SK-N-SH (cell line): ENCODE results near the gene PIEZO2. TPM values are rescaled to one million over a fixed set of nuclear protein-coding genes. Genes with fewer than 3 reads are reported as not detected.

Source experiments
- CTCF ChIA-PET: fragments of 300-600, 350-600 bp; formaldehyde crosslinking; extraction: SDS; loops from one replicate; lab custom pipeline; 2021; lab: Yijun Ruan, JAX
- POLR2A ChIA-PET: fragments of 350-600 bp; sonication (Branson Sonifier 250); formaldehyde crosslinking; extraction: SDS; loops from one replicate; lab custom pipeline; 2020; ENCODE audit warnings: antibody characterized with exemption, inconsistent platforms; lab: Yijun Ruan, JAX
- DNase-seq: peaks from one replicate; pipeline ENCODE4 v3.0.0; 2012
- H2AFZ ChIP-seq: fragments of 200-600 bp; sonication (generic); 2 replicates; pipeline ENCODE4 v1.8.1; 2016; ENCODE audit warnings: antibody characterized with exemption, mild to moderate bottlenecking, low read depth
- H3F3A ChIP-seq: fragments of 200-600 bp; sonication (generic); replicated peaks from 2 replicates; pipeline ENCODE3; 2016; ENCODE audit warnings: antibody characterized with exemption, mild to moderate bottlenecking; ENCODE audit not compliant: insufficient read depth
- H3K27ac ChIP-seq, 2 experiments: fragments of 200-500 bp in 1 of 2; fragments of 200-600 bp in 1 of 2; sonication (Bioruptor generic) in 1 of 2; sonication (generic), shearing (Covaris generic) in 1 of 2; 2 replicates each; pipeline versions ENCODE4 v1.5.1 to v1.6.1; 2014 to 2016; ENCODE audit warnings: low read depth in 2 of 2, inconsistent platforms in 1 of 2, low read length in 1 of 2, mild to moderate bottlenecking in 1 of 2, mixed read lengths in 1 of 2
- H3K27me3 ChIP-seq: fragments of 200-600 bp; sonication (generic), shearing (Covaris generic); 2 replicates; pipeline ENCODE4 v1.6.1; 2016; ENCODE audit warnings: mixed run types; ENCODE audit not compliant: insufficient read depth
- H3K36me3 ChIP-seq, 2 experiments: fragments of 200-500 bp in 1 of 2; fragments of 200-600 bp in 1 of 2; sonication (Bioruptor generic) in 1 of 2; sonication (generic) in 1 of 2; replicated peaks in 1 of 2; 2 replicates each; pipeline versions ENCODE3 to v1.5.1; 2014 to 2016; ENCODE audit warnings: low read length in 1 of 2, mild to moderate bottlenecking in 1 of 2; ENCODE audit not compliant: insufficient read depth in 2 of 2, control insufficient read depth in 1 of 2
- H3K4me1 ChIP-seq, 2 experiments: fragments of 200-500 bp in 1 of 2; fragments of 200-600 bp in 1 of 2; sonication (Bioruptor generic) in 1 of 2; sonication (generic), shearing (Covaris generic) in 1 of 2; 2 replicates each; pipeline versions ENCODE4 v1.5.1 to v1.6.1; 2014 to 2016; ENCODE audit warnings: low read depth in 1 of 2, low read length in 1 of 2, mixed run types in 1 of 2; ENCODE audit not compliant: insufficient read depth in 2 of 2, control insufficient read depth in 1 of 2
- H3K4me2 ChIP-seq: fragments of 200-600 bp; sonication (generic), shearing (Covaris generic); 2 replicates; pipeline ENCODE4 v1.6.1; 2017; ENCODE audit warnings: mixed run types
- H3K4me3 ChIP-seq, 2 experiments: fragments of 200-500 bp in 1 of 2; fragments of 200-600 bp in 1 of 2; sonication (Bioruptor generic) in 1 of 2; sonication (generic), shearing (Covaris generic) in 1 of 2; 2 replicates each; pipeline versions ENCODE4 v1.5.1 to v1.8.1; 2014 to 2016; ENCODE audit warnings: low read depth in 2 of 2, inconsistent platforms in 1 of 2, low read length in 1 of 2, mild to moderate bottlenecking in 1 of 2, mixed read lengths in 1 of 2, moderate library complexity in 1 of 2
- H3K79me2 ChIP-seq: fragments of 200-600 bp; sonication (generic); 2 replicates; pipeline ENCODE4 v1.8.1; 2017; ENCODE audit warnings: mild to moderate bottlenecking; ENCODE audit not compliant: insufficient read depth
- H3K9ac ChIP-seq: fragments of 200-600 bp; sonication (generic); 2 replicates; pipeline ENCODE4 v1.6.1; 2017; ENCODE audit warnings: mixed run types
- H3K9me2 ChIP-seq: fragments of 200-600 bp; sonication (generic); 2 replicates; pipeline ENCODE4 v1.6.1; 2017; ENCODE audit warnings: mixed run types
- H3K9me3 ChIP-seq: fragments of 200-600 bp; sonication (generic); 2 replicates; pipeline ENCODE4 v1.6.1; 2017; ENCODE audit warnings: mixed run types, mild to moderate bottlenecking, moderate library complexity
- H4K20me1 ChIP-seq: fragments of 200-600 bp; sonication (generic); 2 replicates; pipeline ENCODE4 v1.6.1; 2017; ENCODE audit warnings: mild to moderate bottlenecking, mixed run types; ENCODE audit not compliant: insufficient read depth
- CHD2 ChIP-seq: fragments of 150-350 bp; IDR thresholded peaks from 2 replicates; pipeline ENCODE4 v1.6.1; 2018; ENCODE audit warnings: low read length; ENCODE audit not compliant: partially characterized antibody
- CTCF ChIP-seq: fragments of 200-600 bp; sonication (generic); IDR thresholded peaks from 2 replicates; pipeline ENCODE4 v1.6.1; 2017; ENCODE audit warnings: antibody characterized with exemption, mild to moderate bottlenecking, moderate library complexity
- FOXJ3 ChIP-seq: sonication (generic); formaldehyde crosslinking; IDR thresholded peaks from 2 replicates; pipeline ENCODE4 v1.5.1; 2020; ENCODE audit warnings: mild to moderate bottlenecking, missing genetic modification reagents
- GABPA ChIP-seq: IDR thresholded peaks from 2 replicates; pipeline ENCODE4 v1.4.0; 2012; ENCODE audit warnings: low read depth, mild to moderate bottlenecking
- GATA2 ChIP-seq: sonication (generic); formaldehyde crosslinking; IDR thresholded peaks from 2 replicates; pipeline ENCODE4 v1.5.0; 2020; ENCODE audit warnings: mild to moderate bottlenecking, missing genetic modification reagents
- JUND ChIP-seq: IDR thresholded peaks from 2 replicates; pipeline ENCODE4 v1.4.0; 2012
- MAX ChIP-seq: IDR thresholded peaks from 2 replicates; pipeline ENCODE4 v1.4.0; 2012; ENCODE audit warnings: low read depth
- MEF2A ChIP-seq: IDR thresholded peaks from 2 replicates; pipeline ENCODE4 v1.4.0; 2012; ENCODE audit warnings: low read depth, borderline replicate concordance
- NFIC ChIP-seq: IDR thresholded peaks from 2 replicates; pipeline ENCODE4 v1.4.0; 2012; ENCODE audit warnings: borderline replicate concordance
- PBX3 ChIP-seq: IDR thresholded peaks from 2 replicates; pipeline ENCODE4; 2012
- POLR2AphosphoS5 ChIP-seq: IDR thresholded peaks from 2 replicates; pipeline ENCODE4 v1.6.1; 2012; ENCODE audit warnings: low read depth, low read length
- RAD21 ChIP-seq: IDR thresholded peaks from 2 replicates; pipeline ENCODE4 v1.6.1; 2012; ENCODE audit warnings: mild to moderate bottlenecking, low read length
- RFX5 ChIP-seq: IDR thresholded peaks from 2 replicates; pipeline ENCODE4 v1.6.1; 2012; ENCODE audit warnings: mild to moderate bottlenecking, improper control_type of control experiment, low read length
- SIN3A ChIP-seq: IDR thresholded peaks from 2 replicates; pipeline ENCODE4 v1.6.1; 2012; ENCODE audit warnings: low read depth, mild to moderate bottlenecking, low read length, moderate library complexity, borderline replicate concordance
- TAF1 ChIP-seq: IDR thresholded peaks from 2 replicates; pipeline ENCODE4 v1.6.1; 2012; ENCODE audit warnings: low read depth, mild to moderate bottlenecking, low read length, moderate library complexity, borderline replicate concordance
- TEAD4 ChIP-seq: IDR thresholded peaks from 2 replicates; pipeline ENCODE4 v1.4.0; 2012; ENCODE audit warnings: mild to moderate bottlenecking, borderline replicate concordance; ENCODE audit not compliant: insufficient read depth
- USF2 ChIP-seq: fragments of 150-350 bp; IDR thresholded peaks from 2 replicates; pipeline ENCODE4 v1.6.1; 2017; ENCODE audit warnings: antibody characterized with exemption, low read length, low read depth, borderline replicate concordance
- YY1 ChIP-seq: IDR thresholded peaks from 2 replicates; pipeline ENCODE4 v1.4.0; 2012; ENCODE audit warnings: low read depth, mild to moderate bottlenecking
- ZBTB33 ChIP-seq: IDR thresholded peaks from 2 replicates; pipeline ENCODE4 v1.4.0; 2012; ENCODE audit warnings: low read depth, borderline replicate concordance
- WGBS: methylation state at CpG from one replicate; pipeline ENCODE4 v1.1.6; 2017; ENCODE audit warnings: low lambda C conversion rate; 5-methylcytosine and 5-hydroxymethylcytosine counted together
- polyA plus RNA-seq, 3 experiments: library from polyadenylated mRNA; depleted of rRNA; stranded (reverse); fragments of >200 nt; gene quantifications; 2 replicates each; pipeline ENCODE4 v1.2.3, GENCODE V29; 2012

Gene PIEZO2
- polyA plus RNA-seq, 1 of the 3 experiments (the other 2 are of a cell fraction), result not detected

GRCh38 chr18:11070593-11070992, 78.8 kb downstream of the PIEZO2 start (continued):
- TF ChIP-seq PBX3 (no peak), ZBTB33 (no peak), YY1 (no peak), TAF1 (no peak), MEF2A (no peak), MAX (no peak)

- Histone ChIP-seq H4K20me1 (no peaks in the 10 kb centered on the region), H3K27ac (no peak overlapping the region), H3K9me3 (no peaks in the 10 kb centered on the region), H3K36me3 (no peaks in the 10 kb centered on the region), H3K4me1 (no peaks in the 10 kb centered on the region), H3K4me2 (no peak overlapping the region), H3K27me3 (no peaks in the 10 kb centered on the region), H3K9ac (no peak overlapping the region), H3F3A (no peaks in the 10 kb centered on the region), H3K79me2 (no peaks in the 10 kb centered on the region), H2AFZ (no peak overlapping the region), H3K4me3 (no peak overlapping the region), H3K9me2 (no peaks in the 10 kb centered on the region)
- no peak for DNase-seq
- POLR2A ChIA-PET, result no interaction called here
- 4% methylated on average over 5 of the region's 5 CpGs for WGBS
- CTCF ChIA-PET, result no interaction called here
- TF ChIP-seq MEF2A (no peak), RFX5 (no peak), ZBTB33 (no peak), CTCF (no peak), JUND (no peak), GATA2 (CRISPR knock-in tag) (no peak), RAD21 (no peak), GABPA (no peak), POLR2AphosphoS5 (no peak), CHD2 (no peak), USF2 (no peak), FOXJ3 (CRISPR knock-in tag) (no peak), SIN3A (no peak), MAX (no peak), NFIC (no peak), TEAD4 (no peak)
Measured at GRCh38 chr18:11066038-11066437, 83.3 kb downstream of the PIEZO2 start.
